GM23338 (cell line): ENCODE measurements around the gene TTC28. TPM values are rescaled to one million over a fixed set of nuclear protein-coding genes. Genes with fewer than 3 reads are reported as not detected.
A peak's percentile ranks its signal among the peaks of the same experiment; 100 is the strongest.

Source experiments
- ATAC-seq: fragments of 200-7000 bp; cut with Tn5 transposase; 3 replicates; pipeline ENCODE4 v1.9.1; 2020
- DNase-seq: peaks from one replicate; pipeline ENCODE4 v3.0.0-alpha.2; 2015; ENCODE audit warnings: low spot score
- H2AFZ ChIP-seq: fragments of 200-600 bp; sonication (generic); 2 replicates; pipeline ENCODE4 v1.8.0; 2016; ENCODE audit warnings: antibody characterized with exemption, mild to moderate bottlenecking, moderate library complexity
- H3F3A ChIP-seq: fragments of 200-600 bp; sonication (generic); replicated peaks from 2 replicates; pipeline ENCODE4 v1.8.0; 2017; ENCODE audit warnings: antibody characterized with exemption, mixed run types, low read depth
- H3K27ac ChIP-seq: fragments of 200-600 bp; sonication (generic); 2 replicates; pipeline ENCODE4 v1.6.1; 2016; ENCODE audit warnings: low read depth
- H3K27me3 ChIP-seq: fragments of 200-600 bp; sonication (generic); 2 replicates; pipeline ENCODE4 v1.8.0; 2016; ENCODE audit warnings: mild to moderate bottlenecking, mixed run types, moderate library complexity; ENCODE audit not compliant: insufficient read depth
- H3K36me3 ChIP-seq: fragments of 200-600 bp; sonication (generic); 2 replicates; pipeline ENCODE4 v1.8.0; 2016; ENCODE audit warnings: mild to moderate bottlenecking; ENCODE audit not compliant: insufficient read depth
- H3K4me1 ChIP-seq: fragments of 200-600 bp; sonication (generic); 2 replicates; pipeline ENCODE4 v1.8.0; 2016; ENCODE audit warnings: mild to moderate bottlenecking, moderate library complexity; ENCODE audit not compliant: insufficient read depth
- H3K4me2 ChIP-seq: fragments of 200-600 bp; sonication (generic); 2 replicates; pipeline ENCODE4 v1.7.1; 2017; ENCODE audit warnings: mixed run types
- H3K4me3 ChIP-seq: fragments of 200-600 bp; sonication (generic); 2 replicates; pipeline ENCODE4 v1.6.1; 2016; ENCODE audit warnings: mixed run types
- H3K79me2 ChIP-seq: fragments of 200-600 bp; sonication (generic); replicated peaks from 2 replicates; pipeline ENCODE4 v1.8.0; 2017; ENCODE audit warnings: mild to moderate bottlenecking; ENCODE audit not compliant: insufficient read depth
- H3K9me2 ChIP-seq: fragments of 200-600 bp; sonication (generic); 2 replicates; pipeline ENCODE4 v1.8.0; 2017; ENCODE audit not compliant: insufficient read depth
- H4K20me1 ChIP-seq: fragments of 200-600 bp; sonication (generic); replicated peaks from 2 replicates; pipeline ENCODE4 v1.8.0; 2017; ENCODE audit warnings: mild to moderate bottlenecking; ENCODE audit not compliant: insufficient read depth
- H3K27ac Mint-ChIP-seq: 2 replicates; pipeline ENCODE4 v1.8.0; 2020; ENCODE audit warnings: inconsistent platforms, mild to moderate bottlenecking, moderate library complexity, mixed read lengths
- H3K27me3 Mint-ChIP-seq: 3 replicates; pipeline ENCODE4 v1.8.0; 2022; ENCODE audit warnings: low read depth, mild to moderate bottlenecking, moderate library complexity, mixed read lengths, inconsistent platforms; ENCODE audit not compliant: insufficient read depth, poor library complexity
- H3K36me3 Mint-ChIP-seq: 3 replicates; pipeline ENCODE4 v1.8.0; 2021; ENCODE audit warnings: low read depth, mild to moderate bottlenecking, inconsistent platforms, moderate library complexity, mixed read lengths
- H3K4me1 Mint-ChIP-seq: 3 replicates; pipeline ENCODE4 v1.8.0; 2020; ENCODE audit warnings: mild to moderate bottlenecking, inconsistent platforms, mixed read lengths
- H3K4me3 Mint-ChIP-seq: 3 replicates; pipeline ENCODE4 v1.8.0; 2021; ENCODE audit warnings: moderate library complexity, mild to moderate bottlenecking, inconsistent platforms, mixed read lengths
- H3K9me3 Mint-ChIP-seq: 3 replicates; pipeline ENCODE4 v1.8.0; 2020; ENCODE audit warnings: moderate library complexity, mild to moderate bottlenecking, inconsistent platforms, mixed read lengths
- EZH2 ChIP-seq: fragments of 200-600 bp; sonication (generic); IDR thresholded peaks from one replicate; pipeline ENCODE4 v1.8.0; 2017; ENCODE audit warnings: antibody characterized with exemption, mild to moderate bottlenecking, low read depth; ENCODE audit not compliant: unreplicated experiment
- EZH2phosphoT487 ChIP-seq: fragments of 200-600 bp; sonication (generic); IDR thresholded peaks from one replicate; pipeline ENCODE4 v1.8.1; 2018; ENCODE audit warnings: antibody characterized with exemption; ENCODE audit not compliant: unreplicated experiment
- STAT1 ChIP-seq: IDR thresholded peaks from one replicate; pipeline ENCODE4 v1.6.1; 2016; ENCODE audit warnings: antibody characterized with exemption; ENCODE audit not compliant: unreplicated experiment
- polyA plus RNA-seq: library from polyadenylated mRNA; unstranded; fragments of >200 nt; fragmentation: Nextera tagmentation; extraction: Ambion mirVana; gene quantifications from 2 replicates; pipeline ENCODE4 v1.2.1, GENCODE V29; 2016
- total RNA-seq: library from RNA; depleted of rRNA; stranded (reverse); fragments of >200 nt; shearing (Covaris generic); gene quantifications from 2 replicates; pipeline ENCODE4 v1.2.3, GENCODE V29; 2014
- TF ChIP-seq, protein P1 (sequence below): fragments of 250-450 bp; sonication (Bioruptor Pico); IDR thresholded peaks from 2 replicates; pipeline ENCODE4 v1.5.0; 2020; ENCODE audit warnings: mild to moderate bottlenecking, moderate library complexity
- TF ChIP-seq, protein P2 (sequence below), 2 experiments: fragments of 200-600 bp in 1 of 2; sonication (generic) in 1 of 2; conservative IDR thresholded peaks; 2 replicates each; pipeline versions ENCODE4 v1.5.1 to v1.6.1; 2016 to 2017; ENCODE audit warnings: antibody characterized with exemption in 2 of 2, low read depth in 2 of 2, mild to moderate bottlenecking in 2 of 2, moderate library complexity in 1 of 2
- TF ChIP-seq, protein P3 (sequence below): IDR thresholded peaks from one replicate; pipeline ENCODE4 v1.6.1; 2018; ENCODE audit warnings: antibody characterized with exemption; ENCODE audit not compliant: unreplicated experiment

Gene TTC28
- total and polyA plus RNA-seq, 2 experiments from 2014 or later = 4.5 to 16.1 TPM

DNA sequence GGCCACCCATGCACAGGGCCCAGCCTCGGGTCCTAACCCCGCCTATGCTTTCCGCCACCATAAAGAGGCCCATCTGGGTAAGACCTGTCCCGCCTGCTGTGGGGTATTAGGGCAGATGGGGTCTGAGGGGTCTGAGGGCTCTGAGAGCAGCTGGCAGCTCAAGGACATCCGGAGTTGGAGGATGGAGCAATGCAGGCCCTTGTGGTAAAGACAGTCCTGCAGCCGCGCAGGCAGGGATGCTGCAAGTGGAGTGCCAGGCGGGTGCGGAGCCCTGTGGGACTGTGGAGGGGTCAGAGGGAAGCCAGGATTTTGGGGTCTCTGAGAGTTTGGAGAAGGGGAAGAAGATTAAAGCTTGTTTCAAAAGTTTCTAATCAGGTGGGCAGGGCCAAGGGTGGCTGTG, 679.3 kb downstream of the TTC28 start:
- no peak overlapping the region for H2AFZ ChIP-seq
- peak overlapping the region; percentile 53; the same call in 1 of the 2 replicates for H3K27ac Mint-ChIP-seq
- DNase-seq (no peak), ATAC-seq (no peak)
- no peaks in the 10 kb centered on the region for H3F3A ChIP-seq
- no peak overlapping the region for H3K4me2 ChIP-seq
- no peaks in the 10 kb centered on the region for H3K9me3 Mint-ChIP-seq
- H3K79me2 ChIP-seq = no peaks in the 10 kb centered on the region
- TF ChIP-seq, protein P1, sequence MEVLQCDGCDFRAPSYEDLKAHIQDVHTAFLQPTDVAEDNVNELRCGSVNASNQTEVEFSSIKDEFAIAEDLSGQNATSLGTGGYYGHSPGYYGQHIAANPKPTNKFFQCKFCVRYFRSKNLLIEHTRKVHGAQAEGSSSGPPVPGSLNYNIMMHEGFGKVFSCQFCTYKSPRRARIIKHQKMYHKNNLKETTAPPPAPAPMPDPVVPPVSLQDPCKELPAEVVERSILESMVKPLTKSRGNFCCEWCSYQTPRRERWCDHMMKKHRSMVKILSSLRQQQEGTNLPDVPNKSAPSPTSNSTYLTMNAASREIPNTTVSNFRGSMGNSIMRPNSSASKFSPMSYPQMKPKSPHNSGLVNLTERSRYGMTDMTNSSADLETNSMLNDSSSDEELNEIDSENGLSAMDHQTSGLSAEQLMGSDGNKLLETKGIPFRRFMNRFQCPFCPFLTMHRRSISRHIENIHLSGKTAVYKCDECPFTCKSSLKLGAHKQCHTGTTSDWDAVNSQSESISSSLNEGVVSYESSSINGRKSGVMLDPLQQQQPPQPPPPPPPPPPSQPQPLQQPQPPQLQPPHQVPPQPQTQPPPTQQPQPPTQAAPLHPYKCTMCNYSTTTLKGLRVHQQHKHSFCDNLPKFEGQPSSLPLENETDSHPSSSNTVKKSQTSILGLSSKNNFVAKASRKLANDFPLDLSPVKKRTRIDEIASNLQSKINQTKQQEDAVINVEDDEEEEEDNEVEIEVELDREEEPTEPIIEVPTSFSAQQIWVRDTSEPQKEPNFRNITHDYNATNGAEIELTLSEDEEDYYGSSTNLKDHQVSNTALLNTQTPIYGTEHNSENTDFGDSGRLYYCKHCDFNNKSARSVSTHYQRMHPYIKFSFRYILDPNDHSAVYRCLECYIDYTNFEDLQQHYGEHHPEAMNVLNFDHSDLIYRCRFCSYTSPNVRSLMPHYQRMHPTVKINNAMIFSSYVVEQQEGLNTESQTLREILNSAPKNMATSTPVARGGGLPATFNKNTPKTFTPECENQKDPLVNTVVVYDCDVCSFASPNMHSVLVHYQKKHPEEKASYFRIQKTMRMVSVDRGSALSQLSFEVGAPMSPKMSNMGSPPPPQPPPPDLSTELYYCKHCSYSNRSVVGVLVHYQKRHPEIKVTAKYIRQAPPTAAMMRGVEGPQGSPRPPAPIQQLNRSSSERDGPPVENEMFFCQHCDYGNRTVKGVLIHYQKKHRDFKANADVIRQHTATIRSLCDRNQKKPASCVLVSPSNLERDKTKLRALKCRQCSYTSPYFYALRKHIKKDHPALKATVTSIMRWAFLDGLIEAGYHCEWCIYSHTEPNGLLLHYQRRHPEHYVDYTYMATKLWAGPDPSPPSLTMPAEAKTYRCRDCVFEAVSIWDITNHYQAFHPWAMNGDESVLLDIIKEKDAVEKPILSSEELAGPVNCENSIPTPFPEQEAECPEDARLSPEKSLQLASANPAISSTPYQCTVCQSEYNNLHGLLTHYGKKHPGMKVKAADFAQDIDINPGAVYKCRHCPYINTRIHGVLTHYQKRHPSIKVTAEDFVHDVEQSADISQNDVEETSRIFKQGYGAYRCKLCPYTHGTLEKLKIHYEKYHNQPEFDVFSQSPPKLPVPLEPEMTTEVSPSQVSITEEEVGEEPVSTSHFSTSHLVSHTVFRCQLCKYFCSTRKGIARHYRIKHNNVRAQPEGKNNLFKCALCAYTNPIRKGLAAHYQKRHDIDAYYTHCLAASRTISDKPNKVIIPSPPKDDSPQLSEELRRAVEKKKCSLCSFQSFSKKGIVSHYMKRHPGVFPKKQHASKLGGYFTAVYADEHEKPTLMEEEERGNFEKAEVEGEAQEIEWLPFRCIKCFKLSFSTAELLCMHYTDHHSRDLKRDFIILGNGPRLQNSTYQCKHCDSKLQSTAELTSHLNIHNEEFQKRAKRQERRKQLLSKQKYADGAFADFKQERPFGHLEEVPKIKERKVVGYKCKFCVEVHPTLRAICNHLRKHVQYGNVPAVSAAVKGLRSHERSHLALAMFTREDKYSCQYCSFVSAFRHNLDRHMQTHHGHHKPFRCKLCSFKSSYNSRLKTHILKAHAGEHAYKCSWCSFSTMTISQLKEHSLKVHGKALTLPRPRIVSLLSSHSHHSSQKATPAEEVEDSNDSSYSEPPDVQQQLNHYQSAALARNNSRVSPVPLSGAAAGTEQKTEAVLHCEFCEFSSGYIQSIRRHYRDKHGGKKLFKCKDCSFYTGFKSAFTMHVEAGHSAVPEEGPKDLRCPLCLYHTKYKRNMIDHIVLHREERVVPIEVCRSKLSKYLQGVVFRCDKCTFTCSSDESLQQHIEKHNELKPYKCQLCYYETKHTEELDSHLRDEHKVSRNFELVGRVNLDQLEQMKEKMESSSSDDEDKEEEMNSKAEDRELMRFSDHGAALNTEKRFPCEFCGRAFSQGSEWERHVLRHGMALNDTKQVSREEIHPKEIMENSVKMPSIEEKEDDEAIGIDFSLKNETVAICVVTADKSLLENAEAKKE (CRISPR knock-in tag) = no peak
- TF ChIP-seq, protein P2, sequence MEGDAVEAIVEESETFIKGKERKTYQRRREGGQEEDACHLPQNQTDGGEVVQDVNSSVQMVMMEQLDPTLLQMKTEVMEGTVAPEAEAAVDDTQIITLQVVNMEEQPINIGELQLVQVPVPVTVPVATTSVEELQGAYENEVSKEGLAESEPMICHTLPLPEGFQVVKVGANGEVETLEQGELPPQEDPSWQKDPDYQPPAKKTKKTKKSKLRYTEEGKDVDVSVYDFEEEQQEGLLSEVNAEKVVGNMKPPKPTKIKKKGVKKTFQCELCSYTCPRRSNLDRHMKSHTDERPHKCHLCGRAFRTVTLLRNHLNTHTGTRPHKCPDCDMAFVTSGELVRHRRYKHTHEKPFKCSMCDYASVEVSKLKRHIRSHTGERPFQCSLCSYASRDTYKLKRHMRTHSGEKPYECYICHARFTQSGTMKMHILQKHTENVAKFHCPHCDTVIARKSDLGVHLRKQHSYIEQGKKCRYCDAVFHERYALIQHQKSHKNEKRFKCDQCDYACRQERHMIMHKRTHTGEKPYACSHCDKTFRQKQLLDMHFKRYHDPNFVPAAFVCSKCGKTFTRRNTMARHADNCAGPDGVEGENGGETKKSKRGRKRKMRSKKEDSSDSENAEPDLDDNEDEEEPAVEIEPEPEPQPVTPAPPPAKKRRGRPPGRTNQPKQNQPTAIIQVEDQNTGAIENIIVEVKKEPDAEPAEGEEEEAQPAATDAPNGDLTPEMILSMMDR (conservative IDR thresholded peaks at IDR 0.05; ENCODE audit: low read depth in 2 of 2) = no peak
- no peak for TF ChIP-seq EZH2phosphoT487
- H3K27ac ChIP-seq = no peak overlapping the region
- peaks cover under 1% of the 10 kb centered on the region; the same call in 2 of the 3 replicates for H3K36me3 Mint-ChIP-seq
- no peaks in the 10 kb centered on the region for H3K9me2 ChIP-seq
- H3K4me3 ChIP-seq = no peak overlapping the region
- H3K4me1 ChIP-seq = no peaks in the 10 kb centered on the region
- H3K27me3 ChIP-seq = no peaks in the 10 kb centered on the region
- peaks cover 5% of the 10 kb centered on the region for H3K27me3 Mint-ChIP-seq
- no peaks in the 10 kb centered on the region for H3K4me1 Mint-ChIP-seq
- peaks cover 4% of the 10 kb centered on the region; the same call in 1 of the 2 replicates for H4K20me1 ChIP-seq
- H3K36me3 ChIP-seq = no peaks in the 10 kb centered on the region; the same call in 1 of the 2 replicates
- H3K4me3 Mint-ChIP-seq = no peak overlapping the region

DNA sequence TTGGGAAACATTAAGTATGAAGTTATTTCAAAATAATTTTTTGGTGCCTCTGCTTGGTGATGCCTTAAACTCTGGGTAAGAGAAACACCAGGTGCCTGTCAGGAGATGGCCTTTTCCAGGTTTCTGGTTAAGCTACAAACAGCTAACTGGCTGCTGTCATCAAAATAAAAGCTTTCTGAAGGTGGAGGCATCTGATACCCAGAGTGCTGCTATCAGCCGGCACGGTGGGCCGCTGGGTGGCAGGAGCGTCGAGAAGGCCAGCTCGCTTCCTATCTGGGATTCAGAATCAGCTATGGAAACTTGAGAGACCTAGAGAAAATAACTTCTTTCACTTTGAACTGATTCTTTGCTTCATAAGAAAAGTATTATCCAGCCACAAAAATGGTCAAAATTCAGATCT, 679.8 kb downstream of the TTC28 start:
- Mint-ChIP-seq H3K27ac (no peak overlapping the region), H3K4me1 (no peaks in the 10 kb centered on the region), H3K36me3 (peaks cover 3% of the 10 kb centered on the region; the same call in 2 of the 3 replicates), H3K9me3 (no peaks in the 10 kb centered on the region), H3K27me3 (peaks cover 7% of the 10 kb centered on the region), H3K4me3 (no peak overlapping the region)
- H3F3A ChIP-seq = no peaks in the 10 kb centered on the region
- H3K79me2 ChIP-seq = no peaks in the 10 kb centered on the region
- no peak overlapping the region for H3K4me3 ChIP-seq
- H3K27me3 ChIP-seq = no peaks in the 10 kb centered on the region
- no peak overlapping the region for H3K4me2 ChIP-seq
- H3K4me1 ChIP-seq = no peaks in the 10 kb centered on the region
- H3K9me2 ChIP-seq = no peaks in the 10 kb centered on the region
- H2AFZ ChIP-seq = no peak overlapping the region
- DNase-seq = no peak
- H3K36me3 ChIP-seq = no peaks in the 10 kb centered on the region; the same call in 1 of the 2 replicates
- no peak overlapping the region for H3K27ac ChIP-seq
- ATAC-seq = no peak
- peaks cover 4% of the 10 kb centered on the region; the same call in 1 of the 2 replicates for H4K20me1 ChIP-seq
- no peak for TF ChIP-seq STAT1
- TF ChIP-seq EZH2phosphoT487 = no peak
- TF ChIP-seq, protein P2 (conservative IDR thresholded peaks at IDR 0.05; ENCODE audit: low read depth in 2 of 2) = no peak
- no peak for TF ChIP-seq EZH2
- TF ChIP-seq, protein P3, sequence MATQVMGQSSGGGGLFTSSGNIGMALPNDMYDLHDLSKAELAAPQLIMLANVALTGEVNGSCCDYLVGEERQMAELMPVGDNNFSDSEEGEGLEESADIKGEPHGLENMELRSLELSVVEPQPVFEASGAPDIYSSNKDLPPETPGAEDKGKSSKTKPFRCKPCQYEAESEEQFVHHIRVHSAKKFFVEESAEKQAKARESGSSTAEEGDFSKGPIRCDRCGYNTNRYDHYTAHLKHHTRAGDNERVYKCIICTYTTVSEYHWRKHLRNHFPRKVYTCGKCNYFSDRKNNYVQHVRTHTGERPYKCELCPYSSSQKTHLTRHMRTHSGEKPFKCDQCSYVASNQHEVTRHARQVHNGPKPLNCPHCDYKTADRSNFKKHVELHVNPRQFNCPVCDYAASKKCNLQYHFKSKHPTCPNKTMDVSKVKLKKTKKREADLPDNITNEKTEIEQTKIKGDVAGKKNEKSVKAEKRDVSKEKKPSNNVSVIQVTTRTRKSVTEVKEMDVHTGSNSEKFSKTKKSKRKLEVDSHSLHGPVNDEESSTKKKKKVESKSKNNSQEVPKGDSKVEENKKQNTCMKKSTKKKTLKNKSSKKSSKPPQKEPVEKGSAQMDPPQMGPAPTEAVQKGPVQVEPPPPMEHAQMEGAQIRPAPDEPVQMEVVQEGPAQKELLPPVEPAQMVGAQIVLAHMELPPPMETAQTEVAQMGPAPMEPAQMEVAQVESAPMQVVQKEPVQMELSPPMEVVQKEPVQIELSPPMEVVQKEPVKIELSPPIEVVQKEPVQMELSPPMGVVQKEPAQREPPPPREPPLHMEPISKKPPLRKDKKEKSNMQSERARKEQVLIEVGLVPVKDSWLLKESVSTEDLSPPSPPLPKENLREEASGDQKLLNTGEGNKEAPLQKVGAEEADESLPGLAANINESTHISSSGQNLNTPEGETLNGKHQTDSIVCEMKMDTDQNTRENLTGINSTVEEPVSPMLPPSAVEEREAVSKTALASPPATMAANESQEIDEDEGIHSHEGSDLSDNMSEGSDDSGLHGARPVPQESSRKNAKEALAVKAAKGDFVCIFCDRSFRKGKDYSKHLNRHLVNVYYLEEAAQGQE = no peak
